Transverse colon (tissue), 4 donors: ENCODE data around the gene IRS4. TPM values are rescaled to one million over a fixed set of nuclear protein-coding genes. Genes with fewer than 3 reads are reported as not detected.

Experiments used
- DNase-seq: peaks from one replicate; pipeline ENCODE4 v3.0.0-alpha.2; 2019
- H3K27ac ChIP-seq, 4 donors: fragments of 200-600 bp; sonication (generic); 2 replicates each; pipeline ENCODE4 v1.5.1; 2016 to 2018; ENCODE audit warnings: inconsistent platforms in 4 of 4
- H3K27me3 ChIP-seq: fragments of 200-600 bp; sonication (generic); 2 replicates; pipeline ENCODE4 v1.5.1; 2017; ENCODE audit warnings: inconsistent platforms
- H3K36me3 ChIP-seq, 4 donors: fragments of 200-600 bp; sonication (generic); 2 replicates each; pipeline ENCODE4 v1.5.1; 2017 to 2019; ENCODE audit warnings: inconsistent platforms in 4 of 4
- H3K4me1 ChIP-seq, 4 donors: fragments of 200-600 bp; sonication (generic); 2 replicates each; pipeline ENCODE4 v1.5.1; 2017 to 2020; ENCODE audit warnings: inconsistent platforms in 4 of 4
- H3K4me3 ChIP-seq, 4 donors: fragments of 200-600 bp; sonication (generic); 1 replicate in 1 of 4; 2 replicates in 3 of 4; pipeline versions ENCODE4 v1.5.1 to v1.6.1; 2017 to 2019; ENCODE audit warnings: inconsistent platforms in 4 of 4
- H3K9me3 ChIP-seq, 2 donors: fragments of 200-600 bp; sonication (generic); 2 replicates each; pipeline ENCODE4 v1.5.1; 2017 to 2019; ENCODE audit warnings: inconsistent platforms in 2 of 2
- EP300 ChIP-seq: sonication (generic); formaldehyde crosslinking; IDR thresholded peaks from one replicate; pipeline ENCODE4 v1.6.1; 2017; ENCODE audit warnings: antibody characterized with exemption, low read depth
- POLR2A ChIP-seq: fragments of 450-650 bp; IDR thresholded peaks from one replicate; pipeline ENCODE4 v1.6.1; 2016; ENCODE audit warnings: antibody characterized with exemption, mild to moderate bottlenecking, moderate library complexity
- POLR2AphosphoS5 ChIP-seq, 3 donors: sonication (generic); formaldehyde crosslinking; IDR thresholded peaks; one replicate each; pipeline ENCODE4 v1.6.1; 2016; ENCODE audit warnings: antibody characterized with exemption in 3 of 3
- WGBS, 2 donors: methylation state at CpG; one replicate each; pipeline ENCODE4 v1.1.5; 2018; ENCODE audit warnings: low coverage in 1 of 2; 5-methylcytosine and 5-hydroxymethylcytosine counted together
- in situ Hi-C, 4 donors: fragments of 200-750 bp; cut with MboI; loops; one replicate each; pipeline versions ENCODE4 v1.15.0 to v1.15.1; 2017; ENCODE audit warnings: low sequenced_read_pairs in 3 of 4, low pct_ligation_motif_present in 1 of 4, low pct_unique_long_range_greater_than_20kb in 1 of 4
- intact Hi-C: fragments of 100-400 bp; cut with DNase I; formaldehyde crosslinking; loops from one replicate; pipeline ENCODE4 v1.15.1; 2023; ENCODE audit warnings: low total_unique reads
- total RNA-seq, 4 donors: library from RNA; depleted of rRNA; stranded (reverse); fragments of >200 nt; gene quantifications; one replicate each; pipeline ENCODE4 v1.1.0, GENCODE V29; 2016
- TF ChIP-seq, protein P1 (sequence below), 5 experiments: fragments of 200-600 bp in 3 of 5; fragments of 450-650 bp in 2 of 5; sonication (generic) in 3 of 5; IDR thresholded peaks; 1 replicate in 2 of 5; 2 replicates in 3 of 5; pipeline ENCODE4 v1.5.1; 2016 to 2017; ENCODE audit warnings: antibody characterized with exemption in 5 of 5, inconsistent platforms in 3 of 5, mild to moderate bottlenecking in 2 of 5, moderate library complexity in 1 of 5

IRS4 gene
- not detected for total RNA-seq

DNA sequence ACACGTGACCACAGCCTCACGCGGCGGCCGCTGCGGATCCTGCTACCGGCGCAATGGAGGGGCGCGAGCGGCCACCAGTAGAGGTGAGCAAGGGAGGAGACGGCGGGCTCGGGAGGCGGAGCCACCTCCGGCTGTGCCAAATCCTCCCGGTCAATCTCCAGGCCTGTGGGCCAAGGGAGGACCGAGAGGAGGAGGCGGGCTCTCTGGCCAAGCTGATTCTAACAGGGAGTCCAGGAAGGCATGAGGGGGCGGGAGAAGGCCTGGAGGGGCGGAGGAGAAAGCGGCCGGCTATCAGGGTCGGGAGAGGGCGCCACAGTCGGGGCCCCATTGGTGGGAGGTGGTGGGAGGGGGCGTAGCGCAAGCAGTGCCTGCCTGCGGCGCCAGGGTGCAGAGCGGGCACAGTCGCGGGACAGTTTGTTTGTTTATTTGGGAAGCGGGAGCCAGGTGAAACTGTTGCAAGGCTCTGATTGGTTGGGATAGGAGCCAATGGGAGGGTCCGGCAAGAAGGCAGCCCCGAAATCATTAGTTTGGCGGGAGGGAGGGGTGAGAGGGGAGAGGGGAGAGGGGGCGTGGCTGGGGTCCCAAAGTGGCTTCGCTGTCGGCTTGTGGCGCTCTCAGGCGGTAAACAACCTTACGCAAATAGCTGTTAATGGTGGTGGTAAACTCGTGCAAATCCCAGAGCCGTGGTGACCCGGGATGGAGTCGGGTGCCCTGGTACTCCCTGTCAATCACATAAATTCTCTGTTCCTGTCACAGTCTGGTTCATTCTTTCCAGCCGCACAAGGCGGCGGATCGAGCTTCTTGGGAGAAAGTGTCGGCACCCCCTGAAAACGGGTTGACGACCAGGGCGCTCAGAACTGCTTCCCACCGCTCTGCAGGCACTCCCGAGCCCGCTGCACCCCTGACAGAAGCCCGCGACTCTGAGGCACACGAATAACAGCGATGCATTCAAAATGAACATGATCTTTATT is at the start of gene IRS4:
Gene IRS4 (minus strand): TSS at position 55 of the 971 bp plus-strand sequence.
- DNase-seq = no peak
- H3K4me1 ChIP-seq = peaks cover 0 to 9% (median 6%) of the 10 kb centered on the region in 4 donors
- H3K27ac ChIP-seq = no peak within 1 kb of the TSS
- peaks cover 65% of the 10 kb centered on the region for H3K27me3 ChIP-seq
- whole genome bisulfite sequencing, 2 donors = 40 to 56% methylated on average over 1 to 51 of the region's 62 CpGs
- in situ Hi-C loops = no loop called here
- no peaks in the 10 kb centered on the region for H3K9me3 ChIP-seq
- no peak for TF ChIP-seq POLR2AphosphoS5 (IDR thresholded peaks at IDR 0.05)
- TF ChIP-seq, protein P1, sequence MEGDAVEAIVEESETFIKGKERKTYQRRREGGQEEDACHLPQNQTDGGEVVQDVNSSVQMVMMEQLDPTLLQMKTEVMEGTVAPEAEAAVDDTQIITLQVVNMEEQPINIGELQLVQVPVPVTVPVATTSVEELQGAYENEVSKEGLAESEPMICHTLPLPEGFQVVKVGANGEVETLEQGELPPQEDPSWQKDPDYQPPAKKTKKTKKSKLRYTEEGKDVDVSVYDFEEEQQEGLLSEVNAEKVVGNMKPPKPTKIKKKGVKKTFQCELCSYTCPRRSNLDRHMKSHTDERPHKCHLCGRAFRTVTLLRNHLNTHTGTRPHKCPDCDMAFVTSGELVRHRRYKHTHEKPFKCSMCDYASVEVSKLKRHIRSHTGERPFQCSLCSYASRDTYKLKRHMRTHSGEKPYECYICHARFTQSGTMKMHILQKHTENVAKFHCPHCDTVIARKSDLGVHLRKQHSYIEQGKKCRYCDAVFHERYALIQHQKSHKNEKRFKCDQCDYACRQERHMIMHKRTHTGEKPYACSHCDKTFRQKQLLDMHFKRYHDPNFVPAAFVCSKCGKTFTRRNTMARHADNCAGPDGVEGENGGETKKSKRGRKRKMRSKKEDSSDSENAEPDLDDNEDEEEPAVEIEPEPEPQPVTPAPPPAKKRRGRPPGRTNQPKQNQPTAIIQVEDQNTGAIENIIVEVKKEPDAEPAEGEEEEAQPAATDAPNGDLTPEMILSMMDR (IDR thresholded peaks at IDR 0.05) = no peak
- TF ChIP-seq POLR2A = no peak
- no peak for TF ChIP-seq EP300
- intact Hi-C loops = no loop called here
- H3K4me3 ChIP-seq = peak within 1 kb of the TSS in 3 of 4 donors; percentile 21 to 44 (median 22)
- no peaks in the 10 kb centered on the region for H3K36me3 ChIP-seq

DNA sequence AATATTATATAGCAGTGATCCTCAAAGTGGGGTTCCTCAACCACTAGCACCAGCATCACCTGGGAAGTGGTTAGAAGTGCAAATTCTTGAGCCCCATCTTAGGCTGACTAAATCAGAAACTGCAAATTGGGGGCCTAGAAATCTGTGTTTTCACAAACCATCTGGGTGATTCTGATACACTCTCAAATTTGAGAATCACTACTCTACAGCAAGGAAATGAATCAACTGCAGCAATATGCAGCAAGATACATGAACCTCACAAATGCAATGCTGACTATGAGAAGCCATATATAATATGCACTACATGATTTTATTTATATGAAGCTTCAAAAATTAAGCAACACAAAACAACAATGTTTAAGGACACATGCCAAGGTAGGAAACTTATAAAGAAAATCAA is 36.2 kb upstream of the IRS4 start:
- H3K4me3 ChIP-seq = no peak overlapping the region
- H3K36me3 ChIP-seq = no peaks in the 10 kb centered on the region
- H3K27ac ChIP-seq = no peak overlapping the region
- TF ChIP-seq EP300 (no peak), POLR2AphosphoS5 (IDR thresholded peaks at IDR 0.05) (no peak), POLR2A (no peak)
- TF ChIP-seq, protein P1 (IDR thresholded peaks at IDR 0.05) = no peak
- H3K9me3 ChIP-seq = no peaks in the 10 kb centered on the region
- DNase-seq = no peak
- in situ Hi-C loops (no loop called here), intact Hi-C loops (no loop called here)
- no peaks in the 10 kb centered on the region for H3K27me3 ChIP-seq
- no peaks in the 10 kb centered on the region for H3K4me1 ChIP-seq

DNA sequence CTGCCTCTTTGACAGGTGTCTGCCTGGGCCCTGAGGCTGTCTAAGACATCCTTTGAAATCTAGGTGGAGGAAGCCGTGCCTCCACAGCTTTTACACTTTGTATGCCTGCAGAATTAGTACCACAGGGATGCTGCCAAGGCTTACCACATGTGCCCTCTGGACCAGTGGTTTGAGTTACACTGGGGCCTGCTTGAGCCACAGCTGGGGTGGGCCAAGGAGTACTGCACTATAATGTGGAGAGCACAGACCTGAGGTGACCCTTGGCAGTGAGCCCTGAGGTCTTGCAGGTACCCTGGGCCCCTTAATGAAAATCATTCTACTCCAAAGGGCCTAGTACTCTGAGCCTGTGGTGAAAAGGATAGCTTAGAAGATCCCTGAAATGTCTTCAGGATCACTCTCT is 27.2 kb upstream of the IRS4 start:
- no peaks in the 10 kb centered on the region for H3K9me3 ChIP-seq
- 64% methylated on average over 1 of the region's 1 CpG; no CpG with 5 or more reads in 1 of the 2 donors for WGBS, 2 donors
- H3K27me3 ChIP-seq = no peaks in the 10 kb centered on the region
- intact Hi-C loops (no loop called here), in situ Hi-C loops (no loop called here)
- no peaks in the 10 kb centered on the region for H3K4me1 ChIP-seq
- no peak overlapping the region for H3K4me3 ChIP-seq
- DNase-seq = no peak
- no peak overlapping the region for H3K27ac ChIP-seq
- H3K36me3 ChIP-seq = no peaks in the 10 kb centered on the region
- TF ChIP-seq, protein P1 (IDR thresholded peaks at IDR 0.05) = no peak
- no peak for TF ChIP-seq EP300
- TF ChIP-seq POLR2AphosphoS5 (IDR thresholded peaks at IDR 0.05) = no peak
- TF ChIP-seq POLR2A = no peak

DNA sequence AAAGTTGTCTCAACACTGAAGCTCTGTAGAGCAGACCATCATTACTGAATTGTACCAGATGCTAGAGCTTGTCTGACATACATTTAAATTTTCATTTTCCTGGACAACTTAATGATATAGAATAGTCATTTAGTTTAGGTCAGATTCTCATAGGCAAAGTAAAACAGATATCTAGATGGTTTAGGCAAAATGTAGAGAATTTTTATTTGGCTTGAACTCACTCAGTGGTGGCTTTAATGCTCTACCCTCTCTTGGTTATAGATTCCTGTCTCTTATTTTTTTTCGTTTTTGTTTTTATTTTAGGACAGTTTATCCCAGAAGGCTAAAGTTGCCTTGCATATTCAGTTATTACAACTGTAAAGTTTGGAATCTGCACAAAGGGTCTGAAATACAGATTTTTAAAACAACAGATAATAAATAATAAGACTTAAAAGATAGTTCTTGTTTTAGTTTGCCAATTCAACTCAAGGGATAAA is 4.0 kb upstream of the IRS4 start:
- TF ChIP-seq, protein P1 (IDR thresholded peaks at IDR 0.05) = no peak
- no peak for TF ChIP-seq POLR2A
- no peak for TF ChIP-seq EP300
- no peak for TF ChIP-seq POLR2AphosphoS5 (IDR thresholded peaks at IDR 0.05)
- in situ Hi-C loops (no loop called here), intact Hi-C loops (no loop called here)
- Histone ChIP-seq H3K27ac (no peak overlapping the region), H3K4me1 (peaks cover 0 to 7% (median 6%) of the 10 kb centered on the region in 4 donors), H3K4me3 (no peak overlapping the region), H3K36me3 (no peaks in the 10 kb centered on the region), H3K27me3 (peaks cover 32% of the 10 kb centered on the region), H3K9me3 (no peaks in the 10 kb centered on the region)
- 24 to 25% methylated on average over 1 of the region's 1 CpG for WGBS, 2 donors
- no peak for DNase-seq
